Astrocyte (in vitro differentiated cells and primary cell): ENCODE results near the gene MAJIN.

Source experiments
- CTCF ChIP-seq: IDR thresholded peaks from 2 replicates; pipeline ENCODE4 v1.5.1; 2011; ENCODE audit warnings: low read depth, mild to moderate bottlenecking, inconsistent platforms, low read length, moderate library complexity; ENCODE audit not compliant: insufficient read depth
- EZH2 ChIP-seq: IDR thresholded peaks from 2 replicates; pipeline ENCODE4 v1.6.1; 2012; ENCODE audit warnings: mild to moderate bottlenecking, low read length, inconsistent platforms; ENCODE audit not compliant: insufficient read depth

GRCh38 chr11:65021003-65021402 is 49.1 kb upstream of the MAJIN start:
- TF ChIP-seq CTCF = no peak
- TF ChIP-seq EZH2 = no peak
